Muscle layer of colon (tissue), 2 donors: ENCODE data around the gene GMPR.

Experiments used
- H3K27ac ChIP-seq: one replicate; pipeline ENCODE4 v1.7.0; 2013; ENCODE audit warnings: low read depth, mild to moderate bottlenecking, low read length, moderate library complexity
- H3K27me3 ChIP-seq, 2 donors: one replicate each; pipeline ENCODE4 v1.7.0; 2013; ENCODE audit warnings: low read length in 2 of 2, mild to moderate bottlenecking in 2 of 2; ENCODE audit not compliant: insufficient read depth in 2 of 2, control insufficient read depth in 1 of 2
- H3K36me3 ChIP-seq: one replicate; pipeline ENCODE4 v1.7.0; 2013; ENCODE audit warnings: mild to moderate bottlenecking, low read length; ENCODE audit not compliant: insufficient read depth
- H3K4me1 ChIP-seq: one replicate; pipeline ENCODE4 v1.7.0; 2013; ENCODE audit warnings: mild to moderate bottlenecking, low read length; ENCODE audit not compliant: insufficient read depth
- H3K4me3 ChIP-seq, 2 donors: one replicate each; pipeline ENCODE4 v1.7.0; 2013; ENCODE audit warnings: low read length in 2 of 2, low read depth in 1 of 2, mild to moderate bottlenecking in 1 of 2, moderate library complexity in 1 of 2
- H3K9ac ChIP-seq: one replicate; pipeline ENCODE4 v1.7.0; 2013; ENCODE audit warnings: low read length
- H3K9me3 ChIP-seq: one replicate; pipeline ENCODE4 v1.7.0; 2013; ENCODE audit warnings: mild to moderate bottlenecking, low read length
- donor health status: abdominal sarcoma.
- donor health status: Adenocarcinoma of cecum.

Gene GMPR

DNA sequence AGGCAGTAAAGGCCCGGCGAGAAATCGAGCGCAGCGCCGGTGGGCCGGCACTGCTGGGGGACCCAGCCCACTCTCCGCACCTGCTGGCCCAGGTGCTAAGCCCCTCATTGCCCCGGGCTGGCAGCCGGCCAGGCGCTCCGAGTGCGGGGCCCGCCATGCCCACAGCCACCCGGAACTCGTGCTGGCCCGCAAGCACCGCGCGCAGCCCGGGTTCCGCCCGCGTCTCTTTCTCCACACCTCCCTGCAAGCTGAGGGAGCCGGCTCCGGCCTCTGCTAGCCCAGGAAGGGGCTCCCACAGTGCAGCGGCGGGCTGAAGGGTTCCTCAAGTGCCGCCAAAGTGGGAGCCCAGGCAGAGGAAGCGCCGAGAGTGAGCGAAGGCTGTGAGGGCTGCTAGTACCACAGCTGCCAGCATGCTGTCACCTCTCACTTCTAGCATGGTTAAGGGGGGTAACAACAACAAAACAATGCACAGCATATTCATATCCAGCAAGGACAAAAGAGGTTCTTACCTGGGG is 11.3 kb upstream of the GMPR start:
- H3K4me3 ChIP-seq: no peak overlapping the region
- no peaks in the 10 kb centered on the region for H3K9me3 ChIP-seq
- H3K9ac ChIP-seq: no peak overlapping the region
- H3K4me1 ChIP-seq: peaks cover 11% of the 10 kb centered on the region
- H3K36me3 ChIP-seq: no peaks in the 10 kb centered on the region
- no peak overlapping the region for H3K27ac ChIP-seq
- H3K27me3 ChIP-seq: no peaks in the 10 kb centered on the region

- Histone ChIP-seq H3K36me3 (no peaks in the 10 kb centered on the region), H3K9ac (no peak overlapping the region), H3K9me3 (no peaks in the 10 kb centered on the region), H3K4me1 (peaks cover 11% of the 10 kb centered on the region), H3K27ac (no peak overlapping the region), H3K4me3 (no peak overlapping the region), H3K27me3 (no peaks in the 10 kb centered on the region)
These were observed 10.8 kb upstream of the GMPR start for GRCh38 chr6:16227605-16228004.

- H3K4me1 ChIP-seq: peaks cover 11% of the 10 kb centered on the region
- H3K4me3 ChIP-seq: no peak overlapping the region
- no peak overlapping the region for H3K27ac ChIP-seq
- no peaks in the 10 kb centered on the region for H3K9me3 ChIP-seq
- H3K27me3 ChIP-seq: no peaks in the 10 kb centered on the region
- no peak overlapping the region for H3K9ac ChIP-seq
- H3K36me3 ChIP-seq: no peaks in the 10 kb centered on the region
These were observed 10.3 kb upstream of the GMPR start for GRCh38 chr6:16228043-16228442.

DNA sequence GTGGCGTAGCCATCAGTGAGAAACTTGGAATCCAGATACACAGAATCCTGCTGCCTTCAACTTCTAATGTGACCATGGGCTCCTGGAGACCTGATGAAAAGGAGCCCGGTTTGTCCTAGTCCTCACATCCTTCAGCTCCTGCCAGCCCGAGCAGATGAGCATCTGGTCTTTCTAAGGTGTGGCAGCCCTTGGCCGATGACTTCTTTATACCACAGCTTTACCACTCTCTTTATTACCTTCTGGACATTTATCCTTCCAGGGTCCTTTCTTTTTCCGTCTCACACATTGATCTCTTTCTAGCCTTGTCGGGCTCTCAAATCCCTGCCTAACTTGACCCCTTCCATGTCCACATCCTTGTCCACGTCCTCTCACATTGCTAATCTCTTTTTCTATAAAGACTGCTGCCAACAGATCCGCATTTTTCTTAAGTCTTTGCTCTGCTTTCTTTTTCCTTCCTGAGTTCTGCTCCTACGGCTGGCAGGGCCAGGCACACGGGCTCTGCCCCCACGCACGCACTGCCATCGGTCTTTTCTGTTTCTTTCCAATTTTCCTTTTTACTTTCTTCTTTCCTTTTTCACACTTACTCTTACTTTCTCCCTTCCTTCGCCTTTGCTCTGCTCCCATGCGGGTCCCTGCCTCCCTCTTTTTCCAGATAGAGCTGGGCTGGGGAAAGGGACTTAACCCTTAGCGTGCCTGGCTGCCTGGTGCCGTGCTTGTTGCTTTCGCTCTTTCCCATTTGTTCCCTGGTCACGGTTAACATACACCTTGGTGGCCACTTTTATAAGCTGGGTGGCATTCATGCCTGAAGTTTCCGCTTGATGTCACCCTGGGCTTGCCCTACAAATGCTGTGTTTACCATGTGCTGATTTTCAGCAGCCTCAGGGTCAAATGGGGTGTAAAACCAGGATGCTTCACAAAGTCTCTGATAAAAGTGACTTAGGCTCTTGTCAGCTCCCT is 9.4 kb upstream of the GMPR start:
- Histone ChIP-seq H3K27ac (peak overlapping the region; percentile 5), H3K4me1 (peaks cover 11% of the 10 kb centered on the region), H3K27me3 (no peaks in the 10 kb centered on the region), H3K36me3 (no peaks in the 10 kb centered on the region), H3K4me3 (peak overlapping the region; percentile 14 to 26), H3K9me3 (no peaks in the 10 kb centered on the region), H3K9ac (no peak overlapping the region)

DNA sequence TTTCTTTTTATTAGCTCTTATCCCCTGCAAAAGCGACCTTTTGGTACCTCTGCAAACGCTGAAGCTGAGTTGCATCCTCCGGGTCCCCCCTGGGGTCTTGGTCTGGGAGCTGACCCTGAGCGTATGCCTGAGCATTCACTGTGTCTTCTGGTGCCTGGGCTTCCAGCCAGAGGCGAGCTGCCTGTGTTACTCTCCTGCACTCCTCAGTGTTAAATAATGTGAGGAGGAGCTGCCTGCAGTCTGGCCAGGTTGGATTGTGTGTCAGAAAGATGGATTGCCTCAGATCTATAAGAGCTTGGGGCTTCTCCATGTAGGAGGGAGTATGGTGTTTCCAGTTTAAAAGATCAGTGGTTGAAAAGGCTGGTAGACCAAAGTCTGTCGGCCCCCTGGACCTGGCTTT is 8.7 kb upstream of the GMPR start:
- Histone ChIP-seq H3K27ac (peak overlapping the region; percentile 5), H3K9me3 (no peaks in the 10 kb centered on the region), H3K4me1 (peaks cover 11% of the 10 kb centered on the region), H3K36me3 (no peaks in the 10 kb centered on the region), H3K9ac (no peak overlapping the region), H3K27me3 (no peaks in the 10 kb centered on the region), H3K4me3 (peak overlapping the region; percentile 14 to 26)

- no peaks in the 10 kb centered on the region for H3K36me3 ChIP-seq
- no peak overlapping the region for H3K4me3 ChIP-seq
- peaks cover 15% of the 10 kb centered on the region for H3K4me1 ChIP-seq
- no peaks in the 10 kb centered on the region for H3K27me3 ChIP-seq
- no peaks in the 10 kb centered on the region for H3K9me3 ChIP-seq
- no peak overlapping the region for H3K9ac ChIP-seq
- H3K27ac ChIP-seq: no peak overlapping the region
These were observed 7.4 kb upstream of the GMPR start for GRCh38 chr6:16230953-16231352.

DNA sequence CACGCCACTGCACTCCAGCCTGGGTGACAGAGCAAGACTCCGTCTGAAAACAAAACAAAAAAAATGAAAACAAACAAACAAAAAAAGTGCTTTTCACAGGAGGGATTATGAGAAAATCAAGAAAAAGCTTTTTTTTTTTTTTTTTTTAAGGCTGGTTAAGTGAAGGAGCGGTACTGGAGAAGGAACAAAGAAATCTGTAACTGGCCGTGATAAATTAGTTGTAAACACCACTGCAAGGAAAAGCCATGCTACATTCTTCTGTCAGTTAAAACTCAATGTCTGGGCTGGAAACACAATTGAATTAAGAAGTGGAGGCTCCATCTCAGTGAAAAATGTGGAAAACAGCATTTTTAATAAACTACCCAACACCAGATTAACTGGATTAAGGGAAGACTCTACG is 6.3 kb upstream of the GMPR start:
- Histone ChIP-seq H3K27ac (no peak overlapping the region), H3K36me3 (no peaks in the 10 kb centered on the region), H3K4me1 (peaks cover 23% of the 10 kb centered on the region), H3K4me3 (no peak overlapping the region), H3K9me3 (no peaks in the 10 kb centered on the region), H3K27me3 (no peaks in the 10 kb centered on the region), H3K9ac (no peak overlapping the region)

DNA sequence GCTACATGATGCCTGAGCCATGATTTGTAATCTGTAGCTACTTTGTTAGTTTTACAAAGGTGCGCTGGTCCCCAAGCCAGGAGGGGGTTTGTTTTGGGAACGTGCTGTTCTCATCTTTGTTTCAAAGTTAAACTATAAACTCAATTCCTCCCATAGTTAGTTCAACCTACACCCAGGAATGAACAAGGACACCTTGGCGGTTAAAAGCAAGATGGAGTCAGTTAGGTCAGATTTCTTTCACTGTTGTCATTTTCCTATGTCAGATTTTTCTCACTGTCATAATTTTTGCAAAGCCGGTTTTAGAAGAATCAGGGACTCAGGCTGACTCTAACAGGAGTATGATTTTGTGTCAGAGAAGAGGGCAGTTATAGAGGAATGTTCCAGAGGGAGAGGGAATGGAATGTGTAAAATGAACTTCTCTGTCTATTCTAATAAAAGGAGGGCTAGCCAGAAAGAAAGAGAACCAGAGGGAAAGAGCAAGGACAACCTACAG is 2.3 kb upstream of the GMPR start:
- no peaks in the 10 kb centered on the region for H3K36me3 ChIP-seq
- peak overlapping the region; percentile 57 for H3K27ac ChIP-seq
- no peak overlapping the region for H3K4me3 ChIP-seq
- no peaks in the 10 kb centered on the region for H3K9me3 ChIP-seq
- H3K9ac ChIP-seq: no peak overlapping the region
- H3K4me1 ChIP-seq: peaks cover 24% of the 10 kb centered on the region
- no peaks in the 10 kb centered on the region for H3K27me3 ChIP-seq

DNA sequence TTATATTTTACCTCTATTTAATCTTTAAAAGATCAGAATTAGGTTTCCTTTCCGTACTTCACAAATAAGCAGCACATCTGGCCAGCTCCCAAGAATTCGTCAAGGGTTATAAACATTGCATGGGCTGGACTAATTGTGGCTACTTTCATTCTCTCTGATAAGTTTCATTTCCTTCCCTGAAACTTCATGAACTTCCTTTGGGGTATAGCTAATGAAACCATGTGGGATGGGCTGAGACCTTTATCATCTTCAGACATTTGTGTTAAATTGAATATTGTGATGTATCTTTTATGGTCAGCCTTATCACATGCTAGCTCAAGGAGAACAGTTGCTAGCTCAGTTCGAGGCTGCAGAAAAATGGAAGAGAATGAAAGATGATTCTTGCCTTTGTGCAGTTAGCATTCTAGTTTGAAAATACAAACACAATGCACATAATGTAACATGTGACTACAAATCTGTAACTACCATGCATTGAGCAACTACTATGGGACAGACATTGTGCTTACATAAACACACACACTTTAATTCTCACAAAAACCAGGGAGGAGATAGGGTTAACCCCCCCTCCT is 1.7 kb upstream of the GMPR start:
- H3K9me3 ChIP-seq: no peaks in the 10 kb centered on the region
- H3K27ac ChIP-seq: peak overlapping the region; percentile 57
- peak overlapping the region in 1 of 2 donors; percentile 38 for H3K4me3 ChIP-seq
- no peaks in the 10 kb centered on the region for H3K27me3 ChIP-seq
- H3K9ac ChIP-seq: no peak overlapping the region
- no peaks in the 10 kb centered on the region for H3K36me3 ChIP-seq
- H3K4me1 ChIP-seq: peaks cover 24% of the 10 kb centered on the region

DNA sequence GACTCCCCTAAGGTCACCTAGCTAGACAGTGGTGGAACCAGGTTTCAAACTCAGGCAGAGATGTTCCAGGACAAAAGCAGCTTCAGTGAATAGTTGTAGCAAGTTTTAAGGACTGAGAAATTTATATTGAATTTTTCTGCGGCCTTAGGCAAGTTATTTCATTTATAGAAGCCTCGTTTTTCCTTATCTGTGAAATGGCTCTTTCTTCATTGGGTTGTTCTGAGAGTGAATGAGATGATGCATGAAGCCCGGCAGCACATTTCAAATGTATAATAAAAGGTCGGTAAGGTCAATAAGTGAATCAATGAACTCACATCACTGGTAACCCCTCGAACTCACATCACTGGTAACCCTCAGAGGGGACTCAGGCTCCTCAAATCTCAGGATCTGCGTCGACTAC is 1.1 kb upstream of the GMPR start:
- Histone ChIP-seq H3K4me3 (no peak overlapping the region), H3K9ac (no peak overlapping the region), H3K36me3 (no peaks in the 10 kb centered on the region), H3K4me1 (peaks cover 24% of the 10 kb centered on the region), H3K9me3 (no peaks in the 10 kb centered on the region), H3K27ac (peak overlapping the region; percentile 57), H3K27me3 (no peaks in the 10 kb centered on the region)

DNA sequence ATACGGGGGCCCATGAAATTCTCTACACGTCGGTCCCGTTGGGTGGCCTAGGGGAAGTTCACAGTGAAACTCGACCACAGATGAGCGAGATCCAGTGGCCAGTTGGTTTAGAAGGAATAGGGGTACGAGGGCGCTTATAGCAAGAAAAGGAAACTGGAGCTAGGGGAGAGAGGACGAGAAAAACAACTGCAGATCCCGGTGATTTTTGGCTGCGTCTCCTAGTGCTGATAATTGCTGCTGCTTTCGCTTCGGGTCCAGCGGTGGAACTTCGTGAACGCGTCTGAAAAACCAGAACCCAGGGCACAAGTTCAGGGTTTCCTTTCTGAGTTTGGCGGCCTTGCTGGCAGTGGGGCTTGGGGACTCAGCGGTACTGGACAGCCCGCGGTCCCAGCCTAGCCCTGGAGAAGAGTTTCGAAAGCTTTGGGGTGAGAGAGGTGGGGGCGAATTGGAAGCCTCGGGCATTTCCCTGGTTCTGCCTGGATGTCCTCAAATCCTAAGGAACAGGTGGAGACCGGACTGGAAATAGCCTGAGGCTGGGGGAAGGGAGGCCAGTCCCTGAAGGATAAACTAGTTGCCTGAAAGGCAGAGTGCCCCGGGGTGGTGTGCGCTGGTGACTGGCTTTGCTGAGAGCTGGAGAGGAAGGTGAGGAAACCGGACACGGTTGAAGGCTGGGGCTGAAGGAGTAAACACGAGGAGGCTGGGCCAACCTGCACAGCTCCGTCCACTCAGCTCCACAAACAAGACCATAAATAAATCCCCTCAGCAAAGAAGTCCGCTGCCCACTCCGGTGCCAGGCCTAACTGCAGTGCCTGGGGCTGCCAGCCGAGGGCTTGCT is 793 bp downstream of the GMPR start:
- Histone ChIP-seq H3K9me3 (no peaks in the 10 kb centered on the region), H3K9ac (peak overlapping the region; percentile 83), H3K36me3 (no peaks in the 10 kb centered on the region), H3K4me3 (peak overlapping the region; percentile 76 to 94), H3K4me1 (peaks cover 40% of the 10 kb centered on the region), H3K27me3 (no peaks in the 10 kb centered on the region), H3K27ac (peak overlapping the region; percentile 88)
